Limb (tissue), 2 donors: Measurements from ENCODE around the gene MED27.

Experiments used
- DNase-seq, 2 donors: peaks; one replicate each; pipeline ENCODE4 v3.0.0-alpha.2; 2016; ENCODE audit errors: extremely low spot score in 2 of 2

The MED27 gene

GRCh38 chr9:131815970-131816873 is 263.4 kb downstream of the MED27 start:
- DNase-seq = no peak

GRCh38 chr9:131814707-131815106 is 265.0 kb downstream of the MED27 start:
- no peak for DNase-seq

GRCh38 chr9:131813116-131813515 is 266.6 kb downstream of the MED27 start:
- DNase-seq = no peak

- no peak for DNase-seq
These were observed 267.4 kb downstream of the MED27 start for GRCh38 chr9:131812116-131812790.

GRCh38 chr9:131811405-131811804 is 268.3 kb downstream of the MED27 start:
- DNase-seq = no peak

- no peak for DNase-seq
These were observed 269.1 kb downstream of the MED27 start for GRCh38 chr9:131810351-131811170.
